HTERT RPE-1 (cell line): ENCODE measurements around the gene CASZ1.

Source experiments
- in situ Hi-C: fragments of 300-500 bp; cut with MboI; formaldehyde crosslinking; loops from 4 replicates; pipeline ENCODE4 v1.14.3; 2020; ENCODE audit warnings: low sequenced_read_pairs

Gene CASZ1

GRCh38 chr1:10777749-10778574 lies 18.5 kb downstream of the CASZ1 start:
- in situ Hi-C loops = no loop called here

GRCh38 chr1:10776190-10776905 lies 20.1 kb downstream of the CASZ1 start:
- in situ Hi-C loops = no loop called here

- in situ Hi-C loops = no loop called here
Measured at GRCh38 chr1:10775763-10776162, 20.7 kb downstream of the CASZ1 start.

- in situ Hi-C loops = no loop called here
Measured at GRCh38 chr1:10774615-10775310, 21.7 kb downstream of the CASZ1 start.

GRCh38 chr1:10773851-10774614 lies 22.4 kb downstream of the CASZ1 start:
- in situ Hi-C loops = no loop called here

- in situ Hi-C loops = no loop called here
Measured at GRCh38 chr1:10773376-10773775, 23.1 kb downstream of the CASZ1 start.

GRCh38 chr1:10772711-10773110 lies 23.7 kb downstream of the CASZ1 start:
- in situ Hi-C loops = no loop called here

- in situ Hi-C loops = no loop called here
Measured at GRCh38 chr1:10771789-10772188, 24.7 kb downstream of the CASZ1 start.

GRCh38 chr1:10768552-10768951 lies 27.9 kb downstream of the CASZ1 start:
- in situ Hi-C loops = no loop called here

- in situ Hi-C loops = no loop called here
Measured at GRCh38 chr1:10767282-10767681, 29.2 kb downstream of the CASZ1 start.

GRCh38 chr1:10765734-10766478 lies 30.5 kb downstream of the CASZ1 start:
- in situ Hi-C loops = no loop called here

GRCh38 chr1:10765304-10765703 lies 31.1 kb downstream of the CASZ1 start:
- in situ Hi-C loops = no loop called here

GRCh38 chr1:10764296-10764798 lies 32.1 kb downstream of the CASZ1 start:
- in situ Hi-C loops = no loop called here

GRCh38 chr1:10762875-10763274 lies 33.6 kb downstream of the CASZ1 start:
- in situ Hi-C loops = no loop called here

- in situ Hi-C loops = no loop called here
Measured at GRCh38 chr1:10762153-10762523, 34.3 kb downstream of the CASZ1 start.

- in situ Hi-C loops = no loop called here
Measured at GRCh38 chr1:10761503-10762152, 34.8 kb downstream of the CASZ1 start.

GRCh38 chr1:10760566-10761502 lies 35.6 kb downstream of the CASZ1 start:
- in situ Hi-C loops = no loop called here

GRCh38 chr1:10759413-10760200 lies 36.8 kb downstream of the CASZ1 start:
- in situ Hi-C loops = no loop called here
